HG03097 (cell line): Measurements from ENCODE around the gene PBRM1.

Source experiments
- ATAC-seq: cut with Tn5 transposase; IDR thresholded peaks from one replicate; pipeline ENCODE4 v1.9.1; 2021; ENCODE audit not compliant: unreplicated experiment, low FRiP score

The PBRM1 gene

GRCh38 chr3:52593103-52593502 is 92.6 kb downstream of the PBRM1 start:
- ATAC-seq = no peak

- ATAC-seq = no peak
Measured at GRCh38 chr3:52574056-52574965, 111.4 kb downstream of the PBRM1 start.

DNA sequence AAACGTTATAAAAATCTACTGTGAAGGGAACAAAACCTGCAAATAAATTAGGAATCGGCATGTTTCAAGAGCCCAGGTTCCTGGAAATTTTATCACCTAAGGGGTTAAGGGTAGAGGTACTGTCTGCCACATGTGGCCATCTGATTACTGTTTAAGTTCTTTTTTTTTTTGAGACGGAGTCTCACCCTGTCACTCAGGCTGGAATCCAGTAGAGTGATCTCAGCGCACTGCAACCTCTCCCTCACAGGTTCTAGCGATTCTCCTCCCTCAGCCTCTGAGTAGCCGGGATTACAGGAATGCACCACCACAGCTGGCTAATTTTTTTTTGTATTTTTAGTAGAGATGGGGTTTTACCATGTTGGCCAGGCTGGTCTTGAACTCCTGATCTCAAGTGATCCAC is 113.5 kb downstream of the PBRM1 start:
- ATAC-seq = no peak

GRCh38 chr3:52570076-52570475 is 115.6 kb downstream of the PBRM1 start:
- ATAC-seq = no peak

DNA sequence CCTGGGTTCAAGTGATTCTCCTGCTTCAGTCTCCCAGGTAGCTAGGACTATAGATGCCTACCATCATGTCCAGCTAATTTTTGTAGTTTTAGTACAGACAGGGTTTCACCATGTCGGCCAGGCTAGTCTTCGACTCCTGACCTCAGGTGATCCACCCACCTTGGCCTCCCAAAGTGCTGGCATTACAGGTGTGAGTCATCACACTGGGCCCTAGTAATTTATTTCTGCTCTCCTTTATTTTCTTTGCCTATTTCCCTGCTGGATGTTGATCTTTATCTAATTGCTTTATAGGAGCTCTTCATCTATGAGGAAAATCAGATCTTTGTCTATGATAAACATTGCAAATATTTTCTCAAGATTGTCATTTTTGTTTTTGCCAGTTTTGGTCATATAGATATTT is 117.6 kb downstream of the PBRM1 start:
- no peak for ATAC-seq

GRCh38 chr3:52563984-52564383 is 121.7 kb downstream of the PBRM1 start:
- ATAC-seq = no peak

DNA sequence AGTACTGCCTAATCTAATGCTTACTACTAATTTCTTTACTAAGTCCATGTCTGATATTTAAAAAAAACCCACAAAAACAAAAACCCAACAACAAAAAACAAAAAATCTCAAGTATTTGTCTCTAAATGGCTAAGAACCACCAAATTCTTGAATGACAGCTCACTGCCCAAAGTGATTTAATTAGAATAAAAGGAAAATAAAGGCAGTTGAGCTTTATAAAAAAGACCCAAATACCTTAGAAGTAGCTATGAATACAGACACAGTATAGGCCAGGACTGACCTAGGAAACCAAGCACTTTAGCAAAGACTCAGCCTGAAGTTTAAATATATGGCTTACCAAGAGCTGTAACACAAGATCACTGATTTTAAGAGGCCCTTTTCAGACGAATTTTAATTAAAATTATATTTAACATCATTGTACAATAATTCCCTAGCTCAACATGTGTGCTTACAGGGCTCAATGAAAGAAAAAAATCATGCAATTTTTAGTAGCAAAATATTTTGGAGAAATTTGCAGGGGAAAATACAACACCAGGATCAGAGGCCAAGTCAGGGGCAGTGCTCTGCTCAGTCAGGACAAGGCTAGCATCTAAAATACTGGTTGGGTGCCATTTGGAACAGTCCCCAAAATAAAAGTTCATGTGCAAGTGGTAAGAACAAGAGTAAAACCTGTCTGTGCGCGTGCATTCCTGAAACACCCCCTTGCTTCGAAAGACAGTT is 124.5 kb downstream of the PBRM1 start:
- no peak for ATAC-seq

DNA sequence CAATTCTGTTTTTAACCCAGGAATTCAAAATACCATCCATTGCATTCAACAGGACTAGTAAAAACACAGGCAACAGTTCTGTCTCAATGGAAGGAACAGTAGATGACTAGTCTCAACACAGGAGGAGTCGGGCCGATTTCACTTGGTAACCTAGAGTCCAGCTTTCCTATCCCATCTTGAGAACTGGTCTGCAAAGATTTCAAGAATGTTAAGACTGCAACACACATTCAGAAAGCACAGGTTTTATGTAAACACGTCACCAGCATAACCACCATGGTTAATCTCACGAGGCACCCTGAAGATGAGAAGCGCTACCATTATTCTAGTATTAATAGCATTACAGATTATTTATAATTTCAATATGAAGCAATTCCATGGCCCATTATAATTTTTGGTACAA is 127.3 kb downstream of the PBRM1 start:
- no peak for ATAC-seq

DNA sequence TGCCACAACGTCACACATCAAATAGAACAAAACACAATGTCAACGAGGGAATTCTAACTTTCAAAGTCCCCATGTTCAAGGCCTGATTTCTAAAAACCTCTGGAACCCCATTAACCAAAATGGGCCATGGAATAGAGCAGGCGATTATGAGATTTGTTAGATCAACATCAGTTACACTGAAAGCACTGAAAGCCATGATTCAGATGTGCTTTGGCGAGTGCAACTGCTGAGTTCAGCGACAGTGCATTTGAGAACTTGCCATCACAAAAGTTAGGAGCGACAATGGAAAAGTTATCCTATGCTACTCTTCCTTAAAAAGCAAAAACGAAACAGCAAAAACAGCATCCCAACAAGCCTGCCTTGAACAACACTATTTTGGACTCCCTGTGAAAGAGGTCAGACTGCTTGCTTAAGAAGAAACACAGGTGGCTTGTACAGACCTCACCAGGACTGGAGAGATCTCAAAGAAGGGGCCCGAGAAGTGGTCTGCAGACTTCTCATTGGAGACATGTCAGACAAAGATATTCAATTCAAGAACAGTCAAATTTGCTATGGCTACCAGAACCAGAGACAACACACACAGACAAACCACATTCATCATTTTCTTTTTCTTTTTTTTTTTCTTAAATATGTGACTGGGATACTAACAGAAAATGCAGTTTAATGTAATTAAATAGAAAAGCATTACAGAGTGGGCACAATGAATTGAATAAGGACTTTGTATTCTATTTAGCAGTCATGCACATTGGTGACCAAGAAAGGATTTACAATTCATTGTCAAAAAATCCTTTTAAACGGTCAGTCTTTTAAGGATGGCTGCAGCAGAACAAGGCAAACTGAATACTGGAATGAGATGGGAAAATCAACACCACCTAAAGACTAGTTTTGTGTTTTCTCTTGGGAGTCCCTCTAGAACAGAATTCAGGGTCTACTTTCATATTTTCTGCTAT is 128.4 kb downstream of the PBRM1 start:
- ATAC-seq = no peak

DNA sequence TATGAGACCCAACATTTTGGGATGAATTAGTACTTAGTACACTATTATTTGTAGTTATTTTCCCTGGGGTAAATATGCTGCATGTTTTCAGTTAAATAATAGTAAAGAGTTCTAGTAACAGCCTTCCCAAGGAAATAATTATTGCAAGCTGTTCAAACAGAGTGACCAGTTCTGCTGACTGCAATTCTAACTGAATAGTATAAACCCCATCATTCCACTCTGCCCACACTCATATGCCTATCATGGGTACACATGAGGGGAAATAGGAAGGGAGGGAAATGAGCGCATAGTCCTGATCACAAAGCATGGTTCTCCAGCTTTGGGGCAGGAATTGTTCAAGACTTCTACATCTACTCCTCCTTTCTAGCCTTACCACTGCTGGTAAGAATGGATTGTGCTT is 130.7 kb downstream of the PBRM1 start:
- no peak for ATAC-seq

- no peak for ATAC-seq
Measured at GRCh38 chr3:52554026-52554755, 131.5 kb downstream of the PBRM1 start.

- ATAC-seq = no peak
Measured at GRCh38 chr3:52552089-52552488, 133.6 kb downstream of the PBRM1 start.

DNA sequence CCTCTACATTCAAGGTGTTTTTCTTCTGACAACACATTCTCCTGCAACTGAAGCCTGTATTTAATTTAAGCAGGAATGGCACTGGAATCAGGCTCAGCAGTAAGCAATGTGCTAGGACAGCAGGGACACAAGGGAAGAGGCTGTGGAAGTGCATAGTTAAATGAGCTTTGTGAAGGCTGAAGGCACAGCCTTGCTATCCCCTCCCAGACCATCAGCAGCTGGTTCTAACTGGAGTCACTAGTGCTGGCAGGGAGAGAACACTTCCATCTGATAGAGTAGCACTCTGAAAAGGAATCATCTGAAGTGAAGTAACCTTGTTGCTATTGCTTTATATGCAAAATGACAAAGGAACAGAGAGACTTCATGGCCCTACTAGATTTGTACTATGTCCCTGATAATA is 134.6 kb downstream of the PBRM1 start:
- ATAC-seq = no peak

DNA sequence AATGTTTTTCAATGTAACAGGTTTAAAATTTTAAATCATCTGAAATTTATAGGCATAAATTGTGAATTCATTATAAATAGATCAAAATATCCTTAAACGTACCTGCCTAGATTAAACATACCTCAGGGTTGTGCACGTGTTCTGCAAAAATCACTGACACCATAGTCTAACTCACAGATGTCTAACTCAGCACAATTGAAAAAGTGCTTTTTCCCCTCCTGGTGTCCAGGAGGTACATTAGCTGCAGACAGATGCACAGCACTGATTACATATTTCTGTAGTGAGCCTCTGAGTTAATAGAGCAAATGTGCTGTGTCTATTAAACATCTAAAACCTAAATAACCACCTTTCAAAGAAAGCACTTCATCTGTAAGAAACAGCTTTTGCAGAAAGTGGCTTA is 138.6 kb downstream of the PBRM1 start:
- no peak for ATAC-seq

DNA sequence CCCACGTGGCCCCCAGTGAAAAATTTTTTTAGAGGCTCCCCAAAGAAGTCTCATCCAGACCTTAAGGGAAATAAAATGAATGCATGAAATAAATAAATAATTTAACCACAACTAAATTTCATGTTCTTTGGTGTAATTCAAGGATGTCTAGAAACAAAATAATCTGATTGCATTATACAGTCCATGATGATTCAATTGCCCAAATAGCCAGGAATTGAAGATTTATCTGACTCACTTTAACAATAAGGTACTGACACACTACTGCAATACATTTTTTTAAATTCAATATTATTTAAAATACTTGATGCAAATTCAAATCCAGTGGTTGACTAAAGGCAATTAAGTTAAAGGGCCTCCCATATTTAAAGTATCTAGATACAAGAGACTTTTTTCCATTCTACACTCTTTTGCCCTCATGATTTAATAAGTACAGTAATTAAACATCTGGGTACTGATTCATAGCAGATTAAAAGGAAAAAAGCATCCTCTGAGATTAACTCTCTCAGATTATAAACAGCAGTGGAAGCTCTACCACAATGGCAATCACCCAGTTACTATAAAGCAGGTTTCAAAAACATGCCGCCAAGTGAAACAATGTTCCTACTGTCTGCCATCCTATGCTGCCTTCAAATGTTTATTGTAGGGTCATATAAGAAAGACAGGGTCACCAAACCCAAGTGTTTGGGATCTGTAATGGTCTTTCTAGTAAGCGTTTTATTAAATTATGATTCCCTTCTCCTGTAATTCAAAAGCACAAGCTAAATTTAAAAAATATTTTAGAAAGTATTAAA is 139.4 kb downstream of the PBRM1 start:
- no peak for ATAC-seq

DNA sequence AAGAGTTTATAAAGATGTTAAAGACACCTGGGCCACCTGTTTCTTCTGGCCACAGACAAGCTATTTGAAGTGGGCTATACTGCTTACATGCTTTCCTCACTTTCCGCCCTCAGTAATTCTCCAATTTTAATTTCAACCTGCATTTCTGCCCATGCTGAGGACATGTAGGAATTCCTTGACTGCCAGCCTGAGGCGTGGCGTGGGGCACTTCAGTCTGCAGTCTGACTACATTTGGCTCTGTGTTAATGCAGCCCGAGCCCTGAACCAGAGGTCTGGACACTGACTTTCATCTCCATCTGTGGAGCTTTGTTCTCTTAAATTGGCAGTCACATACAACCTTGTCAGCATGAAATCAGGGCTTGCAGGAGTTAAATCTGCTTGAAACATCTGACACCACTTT is 140.8 kb downstream of the PBRM1 start:
- no peak for ATAC-seq

GRCh38 chr3:52541050-52541449 is 144.7 kb downstream of the PBRM1 start:
- ATAC-seq = no peak

DNA sequence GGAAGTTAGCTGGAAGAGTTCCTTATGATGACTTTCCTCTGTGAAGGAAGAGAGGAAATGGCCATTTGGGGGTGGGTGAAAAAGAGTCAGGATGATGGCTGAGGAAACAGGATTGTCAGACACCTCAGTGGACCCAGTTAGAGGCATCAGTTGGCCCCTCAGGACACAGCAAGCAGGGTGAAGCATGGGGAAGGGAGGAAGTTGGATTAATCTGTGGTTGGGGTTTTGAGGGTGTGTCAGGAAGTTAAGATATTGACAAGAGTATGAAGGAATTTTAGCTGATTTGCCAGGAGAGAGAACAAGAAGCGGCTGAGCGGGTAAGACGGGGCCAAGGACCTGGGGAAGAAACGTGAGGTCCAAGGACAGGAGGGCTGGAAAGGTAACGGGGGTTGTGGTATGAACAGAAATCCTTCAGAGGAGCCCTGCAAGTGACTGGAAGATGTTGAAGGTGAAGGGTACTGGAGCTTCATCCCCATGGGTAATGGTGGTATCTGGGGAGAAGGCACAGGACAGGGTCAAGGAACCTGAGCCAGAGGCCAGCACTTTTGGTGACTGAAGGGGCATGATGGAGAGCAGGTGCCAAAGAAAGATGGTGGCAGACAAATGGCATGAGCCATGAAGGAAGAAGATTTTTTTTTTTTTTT is 146.6 kb downstream of the PBRM1 start:
- ATAC-seq = no peak
